Duodenal mucosa (tissue), 2 donors: ENCODE results near the gene BRINP2.

Source experiments
- H3K27ac ChIP-seq: one replicate; pipeline ENCODE4 v1.7.0; 2013; ENCODE audit warnings: low read depth, low read length
- H3K27me3 ChIP-seq, 2 donors: one replicate each; pipeline ENCODE4 v1.7.0; 2013; ENCODE audit warnings: low read length in 2 of 2, control low read depth in 1 of 2; ENCODE audit not compliant: insufficient read depth in 2 of 2, control insufficient read depth in 1 of 2
- H3K36me3 ChIP-seq, 2 donors: one replicate each; pipeline ENCODE4 v1.7.0; 2013; ENCODE audit warnings: low read length in 2 of 2, control low read depth in 1 of 2; ENCODE audit not compliant: insufficient read depth in 2 of 2, control insufficient read depth in 1 of 2
- H3K4me1 ChIP-seq, 2 donors: one replicate each; pipeline ENCODE4 v1.7.0; 2013; ENCODE audit warnings: low read length in 2 of 2, control low read depth in 1 of 2; ENCODE audit not compliant: insufficient read depth in 2 of 2, control insufficient read depth in 1 of 2
- H3K4me3 ChIP-seq, 2 donors: one replicate each; pipeline ENCODE4 v1.7.0; 2013; ENCODE audit warnings: low read length in 2 of 2, low read depth in 1 of 2
- H3K9ac ChIP-seq, 2 donors: one replicate each; pipeline ENCODE4 v1.7.0; 2013; ENCODE audit warnings: low read length in 2 of 2, low read depth in 1 of 2
- H3K9me3 ChIP-seq, 2 donors: one replicate each; pipeline ENCODE4 v1.7.0; 2013; ENCODE audit warnings: low read length in 2 of 2, control low read depth in 1 of 2; ENCODE audit not compliant: control insufficient read depth in 1 of 2

The BRINP2 gene

DNA sequence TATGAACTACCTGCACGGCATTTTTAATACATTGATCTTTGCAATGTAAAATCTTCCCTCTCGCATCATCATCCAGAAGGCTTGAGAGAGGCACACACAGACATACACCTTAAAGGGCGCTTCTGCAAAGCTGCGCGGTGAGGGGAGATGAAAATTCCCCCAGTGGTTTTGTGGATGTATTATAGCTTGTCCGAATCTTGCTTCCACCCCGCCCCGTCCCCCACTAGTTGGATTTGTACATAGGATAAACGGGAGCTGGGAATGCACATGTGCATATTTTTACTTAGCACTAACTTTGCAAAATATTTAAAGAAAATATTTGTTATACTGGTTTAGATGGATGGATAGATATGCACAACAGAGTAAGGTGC lies 5.7 kb upstream of the BRINP2 start:
- no peak overlapping the region for H3K4me3 ChIP-seq
- no peaks in the 10 kb centered on the region for H3K36me3 ChIP-seq
- no peaks in the 10 kb centered on the region for H3K9me3 ChIP-seq
- H3K9ac ChIP-seq: no peak overlapping the region
- no peak overlapping the region for H3K27ac ChIP-seq
- H3K27me3 ChIP-seq: peaks cover 35 to 42% of the 10 kb centered on the region in 2 donors
- H3K4me1 ChIP-seq: no peaks in the 10 kb centered on the region

DNA sequence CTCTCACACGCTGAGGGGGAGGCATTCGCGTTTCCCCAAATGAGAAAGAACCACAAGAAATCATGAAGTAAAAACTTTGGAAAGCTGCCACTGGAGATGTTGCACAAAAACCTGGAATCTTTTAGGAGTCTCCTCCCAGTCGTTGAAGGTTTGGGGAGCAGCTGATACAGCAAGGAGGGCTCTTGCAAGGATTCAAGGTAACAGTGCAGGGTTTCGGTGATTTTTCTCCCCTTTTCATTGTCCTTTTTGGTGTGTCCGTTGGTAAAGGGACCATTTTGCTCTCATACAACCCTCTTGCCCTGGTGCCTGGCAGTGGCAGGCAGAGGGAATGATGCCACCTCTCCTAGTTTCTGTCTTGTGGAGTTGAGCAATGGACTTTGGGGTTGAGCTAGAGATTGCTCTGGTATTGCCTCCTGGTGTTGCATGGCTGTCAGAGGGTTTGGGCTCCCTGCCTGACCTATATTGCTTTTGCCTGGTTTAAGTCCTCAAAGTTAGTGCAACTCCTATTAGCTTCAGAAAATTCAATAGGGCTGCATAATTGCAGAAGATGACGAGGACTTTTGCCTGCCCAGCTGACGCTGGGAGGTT lies 872 bp downstream of the BRINP2 start:
- H3K27me3 ChIP-seq: peaks cover 41 to 46% of the 10 kb centered on the region in 2 donors

DNA sequence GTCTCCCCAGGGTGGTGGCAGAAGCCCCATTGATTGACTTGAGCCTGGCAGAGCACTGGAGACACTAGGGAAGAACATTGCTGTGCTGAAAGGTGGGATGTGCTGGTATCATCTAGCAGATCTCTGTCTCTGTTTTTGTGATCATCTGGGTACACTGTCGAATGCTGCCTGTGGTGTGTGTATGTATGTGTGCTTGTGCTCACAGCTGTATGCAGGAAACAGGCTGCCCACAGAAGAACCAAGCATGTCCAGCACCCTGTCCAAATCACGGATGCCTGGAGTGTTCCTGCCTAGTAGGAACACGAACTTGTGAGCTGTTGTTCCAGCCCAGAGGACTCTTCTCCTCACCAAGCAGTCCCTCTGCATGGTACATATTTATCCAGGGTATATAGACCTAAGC lies 1.5 kb downstream of the BRINP2 start:
- no peak overlapping the region for H3K9ac ChIP-seq
- H3K4me3 ChIP-seq: no peak overlapping the region
- H3K27me3 ChIP-seq: peaks cover 40 to 45% of the 10 kb centered on the region in 2 donors
- peaks cover 0 to 3% of the 10 kb centered on the region in 2 donors for H3K4me1 ChIP-seq
- no peaks in the 10 kb centered on the region for H3K36me3 ChIP-seq
- H3K27ac ChIP-seq: no peak overlapping the region
- H3K9me3 ChIP-seq: no peaks in the 10 kb centered on the region

More for the DNA sequence above, 872 bp downstream of the BRINP2 start:
- Histone ChIP-seq H3K4me1 (peaks cover 0 to 3% of the 10 kb centered on the region in 2 donors), H3K9ac (no peak overlapping the region), H3K9me3 (no peaks in the 10 kb centered on the region), H3K36me3 (no peaks in the 10 kb centered on the region), H3K4me3 (no peak overlapping the region), H3K27ac (no peak overlapping the region)

DNA sequence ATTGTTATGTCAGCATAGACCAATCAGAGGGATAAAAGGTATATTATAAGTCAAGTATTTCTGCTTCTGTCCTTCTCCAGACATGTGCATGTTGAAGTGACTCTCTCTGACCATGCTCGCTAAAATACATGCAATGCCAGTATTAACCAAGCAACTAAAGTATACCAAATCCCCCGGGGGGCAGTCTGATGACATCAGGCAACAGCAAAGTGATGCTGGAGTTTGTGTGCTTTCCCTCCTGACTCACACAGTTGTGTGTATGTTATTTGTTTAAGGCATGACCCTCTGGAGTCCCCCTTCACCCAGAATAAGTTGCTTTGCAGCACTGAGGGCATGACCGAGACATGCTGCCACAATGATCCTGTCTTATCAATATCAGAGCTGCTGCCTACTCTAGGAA lies 2.1 kb downstream of the BRINP2 start:
- no peaks in the 10 kb centered on the region for H3K36me3 ChIP-seq
- no peak overlapping the region for H3K27ac ChIP-seq
- peaks cover 36 to 45% of the 10 kb centered on the region in 2 donors for H3K27me3 ChIP-seq
- H3K9me3 ChIP-seq: no peaks in the 10 kb centered on the region
- H3K4me3 ChIP-seq: no peak overlapping the region
- peaks cover 0 to 3% of the 10 kb centered on the region in 2 donors for H3K4me1 ChIP-seq
- H3K9ac ChIP-seq: no peak overlapping the region

DNA sequence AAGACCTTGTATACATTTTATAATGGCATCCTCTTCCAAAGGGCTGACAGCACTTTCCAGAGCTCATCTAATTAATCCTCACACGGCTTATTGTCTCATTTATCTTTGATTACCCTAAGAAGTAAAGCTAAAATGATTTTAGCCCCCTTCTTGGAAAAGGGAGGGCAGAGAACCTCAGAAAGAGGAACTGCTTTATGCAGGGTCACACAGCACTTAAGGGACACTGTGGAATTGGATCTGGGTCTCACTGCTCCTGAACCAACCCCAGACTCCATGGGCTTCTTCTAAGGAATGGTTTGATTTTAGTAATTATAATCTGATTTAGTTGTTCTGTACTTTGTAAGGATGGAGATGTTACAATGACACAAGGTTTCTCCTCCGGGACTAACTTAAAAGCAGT lies 3.2 kb downstream of the BRINP2 start:
- Histone ChIP-seq H3K27ac (no peak overlapping the region), H3K4me3 (no peak overlapping the region), H3K9ac (no peak overlapping the region), H3K9me3 (no peaks in the 10 kb centered on the region), H3K36me3 (no peaks in the 10 kb centered on the region), H3K4me1 (peaks cover 0 to 3% of the 10 kb centered on the region in 2 donors), H3K27me3 (peaks cover 31 to 45% of the 10 kb centered on the region in 2 donors)

DNA sequence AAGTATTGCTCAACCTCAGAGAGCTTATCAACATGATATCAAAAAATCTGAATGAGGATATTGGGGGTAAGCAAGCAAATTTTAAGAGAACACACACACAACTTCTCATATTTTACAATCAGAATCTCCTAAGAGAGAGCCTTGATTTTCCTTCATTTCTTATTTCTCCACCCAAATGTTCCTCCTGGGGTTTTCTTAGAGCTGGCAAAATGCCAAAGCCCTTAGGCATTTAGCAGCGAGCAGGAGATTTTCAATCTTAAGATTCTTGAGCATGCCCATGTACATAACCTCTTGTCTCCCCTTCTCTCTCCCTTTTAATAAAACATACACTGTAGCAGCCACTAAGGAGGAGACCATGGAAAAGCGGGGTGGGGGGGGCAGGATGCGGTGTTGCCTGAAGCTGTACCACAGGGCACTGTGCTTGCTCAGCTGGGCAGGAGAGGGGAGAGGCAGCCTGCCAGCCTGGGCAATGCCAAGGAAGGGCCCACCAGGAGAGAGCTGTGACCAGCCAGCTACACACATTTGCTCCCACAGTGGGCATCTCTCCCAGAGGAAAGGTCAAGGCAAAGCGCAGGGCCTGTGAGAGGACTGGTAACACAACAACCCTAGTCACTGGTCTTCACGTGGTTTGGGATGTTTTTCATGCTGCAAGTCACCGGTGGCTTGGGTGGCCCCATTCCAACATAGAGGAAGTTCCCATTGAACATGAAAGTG lies 4.3 kb downstream of the BRINP2 start:
- Histone ChIP-seq H3K36me3 (no peaks in the 10 kb centered on the region), H3K9me3 (no peaks in the 10 kb centered on the region), H3K27me3 (peaks cover 26 to 46% of the 10 kb centered on the region in 2 donors), H3K4me3 (no peak overlapping the region), H3K4me1 (peaks cover 0 to 3% of the 10 kb centered on the region in 2 donors), H3K27ac (no peak overlapping the region), H3K9ac (no peak overlapping the region)

DNA sequence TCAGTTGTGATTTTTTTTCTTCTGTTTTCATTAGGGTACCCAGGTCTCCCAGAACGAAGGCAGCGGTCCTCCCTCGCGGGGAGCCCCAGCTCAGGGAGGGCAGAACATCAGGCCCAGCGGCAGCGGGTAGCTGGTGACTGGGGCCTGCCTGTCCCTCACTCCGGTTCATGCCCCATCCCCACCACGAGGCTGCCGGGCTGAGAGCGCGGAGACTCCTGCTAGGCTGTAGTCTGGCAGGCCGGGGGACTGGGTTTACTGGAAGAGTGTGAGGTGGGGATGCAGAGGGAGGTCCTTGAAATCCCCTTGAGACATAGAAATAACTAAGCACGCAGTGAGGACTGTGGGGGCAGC lies 10.5 kb downstream of the BRINP2 start:
- H3K4me3 ChIP-seq: peak overlapping the region in 1 of 2 donors; percentile 24
- no peaks in the 10 kb centered on the region for H3K36me3 ChIP-seq
- no peak overlapping the region for H3K27ac ChIP-seq
- H3K9me3 ChIP-seq: no peaks in the 10 kb centered on the region
- no peak overlapping the region for H3K9ac ChIP-seq
- H3K27me3 ChIP-seq: peaks cover 8 to 14% of the 10 kb centered on the region in 2 donors
- H3K4me1 ChIP-seq: peaks cover 0 to 4% of the 10 kb centered on the region in 2 donors

DNA sequence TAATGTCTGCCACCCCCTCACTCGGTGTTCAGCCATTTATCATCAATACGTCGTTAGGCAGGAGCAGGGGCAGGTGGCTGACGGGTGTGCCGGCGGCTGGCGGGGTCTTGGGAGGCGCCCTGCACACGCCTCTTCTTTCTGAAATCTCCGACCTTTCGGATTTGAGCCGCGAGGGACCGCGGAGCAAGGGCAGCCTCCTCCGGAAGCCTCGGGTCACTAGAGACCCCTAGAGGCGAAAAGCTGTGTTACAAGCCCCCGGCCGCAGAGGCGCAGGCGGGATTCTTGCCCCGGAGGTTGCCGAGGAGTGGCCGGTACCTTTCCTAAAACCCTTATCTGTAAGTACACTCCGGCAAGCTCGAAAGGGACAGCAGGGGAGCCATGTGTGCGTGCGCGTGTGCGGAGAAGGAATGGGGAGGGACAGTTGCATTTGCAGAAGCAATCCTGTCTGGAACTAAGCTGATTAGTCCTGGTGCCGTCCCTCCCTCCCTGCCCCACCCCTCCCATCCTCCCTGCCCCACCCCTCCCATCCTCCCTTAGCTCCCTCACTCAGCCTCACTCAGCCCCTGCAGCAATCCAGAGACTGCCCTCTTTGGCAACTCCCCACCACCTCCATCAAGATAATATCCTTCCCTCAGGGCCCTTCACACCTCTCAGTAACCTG lies 11.0 kb downstream of the BRINP2 start:
- H3K36me3 ChIP-seq: no peaks in the 10 kb centered on the region
- no peak overlapping the region for H3K9ac ChIP-seq
- H3K4me3 ChIP-seq: peak overlapping the region in 1 of 2 donors; percentile 24

DNA sequence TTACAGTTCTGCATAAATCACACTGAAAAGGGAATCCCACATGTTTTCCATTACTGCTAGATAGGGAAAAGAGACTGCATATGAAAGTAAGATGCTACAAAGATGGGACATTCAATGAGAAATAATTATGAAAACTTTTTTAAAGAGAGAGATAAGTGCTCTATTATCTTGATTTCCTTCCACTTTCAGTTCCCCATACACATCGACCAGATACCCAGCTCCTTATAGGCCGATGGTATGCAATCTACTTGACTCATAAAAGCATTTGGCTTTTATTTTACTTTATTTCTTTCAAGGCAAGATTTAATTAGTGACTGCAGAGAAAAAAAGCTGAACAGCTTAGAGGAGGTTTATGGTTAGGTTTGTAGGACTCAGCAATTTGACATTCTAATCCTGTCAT lies 13.1 kb downstream of the BRINP2 start:
- H3K4me3 ChIP-seq: no peak overlapping the region
- H3K27me3 ChIP-seq: peaks cover 8 to 17% of the 10 kb centered on the region in 2 donors
- no peak overlapping the region for H3K9ac ChIP-seq
- no peaks in the 10 kb centered on the region for H3K36me3 ChIP-seq
- H3K4me1 ChIP-seq: peaks cover 0 to 4% of the 10 kb centered on the region in 2 donors
- H3K27ac ChIP-seq: no peak overlapping the region
- no peaks in the 10 kb centered on the region for H3K9me3 ChIP-seq

More for the DNA sequence above, 11.0 kb downstream of the BRINP2 start:
- Histone ChIP-seq H3K9me3 (no peaks in the 10 kb centered on the region), H3K27me3 (peaks cover 8 to 14% of the 10 kb centered on the region in 2 donors), H3K4me1 (peaks cover 0 to 4% of the 10 kb centered on the region in 2 donors), H3K27ac (no peak overlapping the region)

DNA sequence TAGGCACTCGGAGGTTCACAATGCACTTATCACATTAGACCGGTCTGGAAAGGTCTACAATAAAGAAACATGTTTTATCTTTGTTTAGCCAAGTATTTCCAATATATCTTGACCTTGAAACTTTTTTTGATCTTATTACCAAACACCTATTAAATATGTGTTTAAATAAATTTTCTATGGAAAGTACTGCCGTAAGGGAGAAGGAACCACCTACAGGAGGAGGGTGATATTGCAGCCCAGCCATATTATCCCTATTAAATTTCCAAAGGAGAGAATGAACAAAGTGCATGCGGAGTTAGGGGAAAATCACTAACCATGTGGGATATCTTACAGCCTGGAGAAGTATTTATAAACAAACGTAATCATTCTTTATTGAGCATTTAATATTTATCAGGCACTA lies 14.5 kb downstream of the BRINP2 start:
- Histone ChIP-seq H3K36me3 (no peaks in the 10 kb centered on the region), H3K4me1 (peaks cover 0 to 4% of the 10 kb centered on the region in 2 donors), H3K27me3 (peaks cover 5 to 12% of the 10 kb centered on the region in 2 donors), H3K27ac (no peak overlapping the region), H3K9ac (no peak overlapping the region), H3K4me3 (no peak overlapping the region), H3K9me3 (no peaks in the 10 kb centered on the region)
